ENCODE results near the gene ATP9A. TPM values are rescaled to one million over a fixed set of nuclear protein-coding genes. Genes with fewer than 3 reads are reported as not detected.
"Not testable (repeated sequence)": the region's sequence is repeated elsewhere in the genome, so short reads cannot be mapped to it uniquely, and the experiment has no call there.

ATP9A gene
- 10 to 100 TPM; 14.7 to 16.7 TPM for total RNA-seq
- 1 to 10 TPM; 2.4 to 5.1 TPM for polyA plus RNA-seq

- Histone ChIP-seq H3K27me3 (ENCODE audit: control insufficient read depth in 4 of 4, insufficient read depth in 4 of 4, low read length in 3 of 4) (no peaks in the 10 kb centered on the region), H3K4me1 (ENCODE audit: control insufficient read depth in 4 of 4, insufficient read depth in 4 of 4, low read length in 3 of 4) (peaks cover 0 to 7% (median 2%) of the 10 kb centered on the region in 4 donors), H3K9ac (ENCODE audit: low read depth in 1 of 2, low read length in 2 of 2) (peak within 1 kb of the TSS; percentile 78)
Observed at GRCh38 chr20:51767867-51768758, at the start of gene ATP9A. ATP9A (minus strand) TSS chr20:51768390; CDS start chr20:51768369, 21 bp downstream.

GRCh38 chr20:51816856-51817255 lies 48.7 kb upstream of the ATP9A start:
- not testable (repeated sequence) for H3K4me3 ChIP-seq (ENCODE audit: low read depth in 1 of 3, low read length in 3 of 3); H3K9ac ChIP-seq (ENCODE audit: low read depth in 1 of 2, low read length in 2 of 2); H3K27me3 ChIP-seq (ENCODE audit: control insufficient read depth in 4 of 4, insufficient read depth in 4 of 4, low read length in 3 of 4); H3K4me1 ChIP-seq (ENCODE audit: control insufficient read depth in 4 of 4, insufficient read depth in 4 of 4, low read length in 3 of 4); H3K36me3 ChIP-seq (ENCODE audit: control insufficient read depth in 4 of 4, insufficient read depth in 3 of 4, low read depth in 1 of 4, low read length in 3 of 4); H3K27ac ChIP-seq (ENCODE audit: low read depth in 1 of 2, low read length in 2 of 2); DNase-seq (ENCODE audit: low spot score); H3K9me3 ChIP-seq (ENCODE audit: control insufficient read depth in 4 of 4, low read length in 3 of 4)
- 87% methylated on average over 8 of the region's 8 CpGs for WGBS

More at GRCh38 chr20:51767867-51768758, at the start of gene ATP9A:
- Histone ChIP-seq H3K36me3 (ENCODE audit: control insufficient read depth in 4 of 4, insufficient read depth in 3 of 4, low read depth in 1 of 4, low read length in 3 of 4) (no peaks in the 10 kb centered on the region), H3K4me3 (ENCODE audit: low read depth in 1 of 3, low read length in 3 of 3) (peak within 1 kb of the TSS; percentile 51 to 88 (median 86)), H3K27ac (ENCODE audit: low read depth in 1 of 2, low read length in 2 of 2) (peak within 1 kb of the TSS; percentile 62 to 81), H3K9me3 (ENCODE audit: control insufficient read depth in 4 of 4, low read length in 3 of 4) (no peaks in the 10 kb centered on the region)
- TF ChIP-seq FOXA1 (IDR thresholded peaks at IDR 0.05) (no peak), SP1 (IDR thresholded peaks at IDR 0.05) (no peak), ATF3 (IDR thresholded peaks at IDR 0.05) (no peak), MAX (IDR thresholded peaks at IDR 0.05) (no peak), HNF4A (conservative IDR thresholded peaks at IDR 0.05) (no peak), HNF4G (IDR thresholded peaks at IDR 0.05) (no peak), YY1 (IDR thresholded peaks at IDR 0.05) (no peak), EGR1 (IDR thresholded peaks at IDR 0.05; ENCODE audit: low read depth in 2 of 2) (no peak), CTCF (IDR thresholded peaks at IDR 0.05; ENCODE audit: low read depth, low read length, missing input control) (no peak), RAD21 (IDR thresholded peaks at IDR 0.05) (no peak), NR2F2 (IDR thresholded peaks at IDR 0.05) (no peak), GABPA (IDR thresholded peaks at IDR 0.05 in 1 of 2, conservative IDR thresholded peaks at IDR 0.05 in 1 of 2) (no peak), FOXA2 (IDR thresholded peaks at IDR 0.05) (no peak), TAF1 (conservative IDR thresholded peaks at IDR 0.05) (no peak), REST (IDR thresholded peaks at IDR 0.05) (no peak)
- WGBS = under 1% methylated on average over 131 of the region's 131 CpGs
- DNase-seq (ENCODE audit: low spot score) = no peak

Measured in liver (tissue), 9 donors.